NCI-H1048 (cell line): ENCODE results near the gene PACS2.

Experiments
- DNase-seq: peaks from one replicate; lab custom pipeline; 2025; lab: John Stamatoyannopoulos, UW

PACS2 gene

GRCh38 chr14:105388110-105388951 is 73.8 kb downstream of the PACS2 start:
- no peak for DNase-seq

DNA sequence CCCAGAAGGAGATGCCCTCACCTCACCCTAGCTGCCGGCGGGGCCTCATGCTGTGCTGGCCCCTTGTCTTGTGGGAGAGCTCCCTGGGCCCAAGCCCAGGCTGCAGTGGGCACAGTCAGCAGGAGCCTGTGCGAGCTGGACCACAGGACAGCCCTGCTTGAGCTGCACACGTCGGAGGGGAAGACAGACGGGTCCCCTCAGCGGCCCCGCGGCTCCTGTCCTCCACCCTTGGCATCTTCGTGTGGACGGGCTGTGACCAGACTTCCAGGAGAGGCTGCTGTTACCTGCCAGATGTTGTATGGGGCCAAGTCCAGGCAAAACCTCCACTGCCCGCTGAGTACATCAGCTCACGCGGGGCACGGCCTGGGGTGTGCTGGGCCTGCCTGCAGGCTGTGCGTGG is 74.4 kb downstream of the PACS2 start:
- no peak for DNase-seq

DNA sequence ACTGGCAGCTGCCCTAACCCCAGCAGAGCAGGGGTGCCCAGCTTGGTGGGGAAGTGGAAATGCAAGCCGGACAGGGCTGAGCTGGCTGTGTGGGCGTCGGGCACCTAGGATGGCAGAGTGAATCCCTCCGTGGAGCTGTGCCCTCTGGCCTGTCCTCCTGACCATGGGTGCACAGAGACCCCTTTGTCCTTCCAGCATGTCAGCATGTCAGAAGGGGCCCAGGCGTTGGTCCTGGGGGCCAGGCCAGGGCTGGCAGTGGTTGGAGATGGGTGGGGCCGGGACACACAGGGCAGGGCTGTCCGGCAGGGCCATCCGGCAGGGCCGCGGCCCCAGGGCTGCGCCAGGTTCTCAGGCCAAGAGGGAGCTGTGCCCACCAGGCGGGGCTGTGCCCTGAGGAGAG is 75.0 kb downstream of the PACS2 start:
- DNase-seq, result no peak

DNA sequence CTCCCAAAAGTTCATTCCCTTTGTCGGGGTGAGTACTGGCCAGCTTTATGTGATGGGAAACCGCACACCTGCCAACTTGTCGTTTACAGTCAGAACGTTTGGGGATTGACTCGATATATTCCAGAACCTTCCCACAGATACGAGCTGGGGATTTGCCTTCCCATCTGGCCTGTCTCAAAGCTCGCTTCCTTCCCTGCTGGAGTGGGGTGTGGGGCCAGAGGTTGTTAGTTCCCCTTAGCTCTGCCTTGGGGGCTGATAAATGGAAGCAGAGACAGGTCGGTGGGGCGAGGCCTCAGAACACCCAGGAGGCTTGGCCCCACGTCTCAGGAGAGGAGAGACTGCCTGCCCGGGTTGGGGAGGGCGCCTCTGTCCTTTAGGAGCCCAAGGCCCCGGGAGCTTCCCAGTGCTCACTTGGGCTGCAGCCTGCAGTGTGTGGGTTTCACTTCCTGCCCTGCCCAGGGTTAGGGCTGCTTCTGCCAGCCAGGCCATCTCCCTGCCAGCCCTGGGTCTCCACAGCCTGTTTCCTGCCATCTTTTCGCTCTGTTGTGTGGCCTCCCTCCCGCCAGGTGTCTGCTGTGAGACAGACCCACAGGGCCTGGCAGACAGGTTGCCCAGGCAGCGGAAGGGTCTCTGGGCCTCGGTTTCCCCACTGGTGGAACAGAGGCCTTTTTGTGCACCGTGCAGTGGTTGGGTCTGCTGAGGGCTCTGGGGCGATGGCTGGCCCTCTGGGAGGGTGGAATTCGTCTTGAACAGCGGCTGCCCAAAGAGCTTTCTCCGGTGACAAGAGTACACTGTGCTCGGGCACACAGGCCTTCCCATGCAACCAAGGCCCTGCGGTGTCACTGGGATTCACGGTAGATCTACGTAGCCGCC is 75.7 kb downstream of the PACS2 start:
- DNase-seq, result no peak

GRCh38 chr14:105390849-105391500 is 76.4 kb downstream of the PACS2 start:
- DNase-seq, result no peak

- DNase-seq, result no peak
These were observed 77.0 kb downstream of the PACS2 start for GRCh38 chr14:105391541-105391940.

GRCh38 chr14:105392131-105393090 is 77.9 kb downstream of the PACS2 start:
- no peak for DNase-seq

- DNase-seq, result no peak
These were observed 78.6 kb downstream of the PACS2 start for GRCh38 chr14:105393151-105393550.

DNA sequence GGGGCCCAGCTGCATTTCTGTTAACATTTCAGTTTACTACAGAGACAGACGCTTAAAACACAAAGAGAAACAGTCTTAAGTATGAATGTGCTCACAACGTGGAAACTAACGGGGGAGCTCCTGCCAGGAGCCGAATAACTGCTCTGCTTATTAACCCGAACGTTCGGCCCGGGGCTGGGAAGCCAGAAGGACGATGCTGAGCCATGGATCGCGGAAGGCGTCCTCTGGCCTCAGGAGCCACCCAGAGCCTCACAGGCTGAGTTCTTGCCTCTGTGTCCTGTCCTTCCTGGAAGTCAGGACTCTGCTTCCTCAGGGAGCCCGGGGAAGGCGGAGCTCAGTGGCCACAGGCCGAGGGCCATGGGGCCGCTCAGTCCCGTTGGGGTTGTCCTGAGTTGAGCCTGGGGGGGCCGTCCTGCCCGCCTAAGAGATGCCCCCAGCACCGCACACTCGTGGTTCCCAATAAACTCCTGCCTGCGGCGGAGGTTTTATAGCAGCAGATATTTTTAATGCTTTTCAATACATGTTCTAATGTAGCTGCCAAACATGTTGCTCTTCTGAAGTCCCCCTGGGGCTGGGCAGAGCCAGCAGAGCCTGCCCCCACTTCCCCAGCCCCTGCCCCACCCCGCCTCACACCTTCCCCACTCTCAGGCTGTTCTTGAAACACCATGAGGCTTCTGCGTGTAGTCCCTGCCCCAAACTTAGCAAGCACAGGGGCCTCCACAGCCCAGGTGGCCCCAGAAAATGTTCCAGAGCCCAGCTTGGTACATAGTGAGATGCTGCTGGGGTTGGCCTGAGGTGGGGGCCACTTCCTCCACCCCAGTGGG is 80.4 kb downstream of the PACS2 start:
- no peak for DNase-seq

- DNase-seq, result no peak
These were observed 80.9 kb downstream of the PACS2 start for GRCh38 chr14:105395538-105395854.

DNA sequence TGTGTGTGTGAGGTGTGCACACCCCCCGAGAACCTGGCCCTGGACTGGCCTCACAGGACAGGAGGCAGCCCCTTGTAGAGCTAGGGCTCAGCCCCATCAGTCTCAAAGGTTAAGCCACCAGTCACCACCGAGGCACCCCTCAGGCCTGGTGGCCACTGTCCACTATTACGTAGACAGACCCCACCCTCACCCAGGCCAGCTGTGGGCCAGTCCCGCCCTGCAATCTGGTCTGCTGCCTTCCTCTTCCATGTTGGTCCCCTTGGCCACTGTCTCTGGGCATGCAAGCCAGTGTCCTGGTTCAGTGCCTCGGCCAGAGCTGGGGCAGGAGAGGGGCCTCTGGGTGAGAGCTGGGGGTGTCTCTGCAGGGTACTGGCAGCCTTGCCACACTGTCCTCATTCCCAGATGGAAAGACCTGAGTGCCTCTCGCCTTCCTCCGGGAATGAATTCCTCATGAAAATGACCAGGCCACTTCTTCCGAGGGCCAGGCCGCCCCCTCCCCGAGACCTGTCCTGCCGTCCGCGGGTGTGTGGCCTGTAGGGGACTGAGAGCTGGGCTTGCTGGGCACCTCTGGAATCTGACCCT is 82.9 kb downstream of the PACS2 start:
- DNase-seq, result no peak

DNA sequence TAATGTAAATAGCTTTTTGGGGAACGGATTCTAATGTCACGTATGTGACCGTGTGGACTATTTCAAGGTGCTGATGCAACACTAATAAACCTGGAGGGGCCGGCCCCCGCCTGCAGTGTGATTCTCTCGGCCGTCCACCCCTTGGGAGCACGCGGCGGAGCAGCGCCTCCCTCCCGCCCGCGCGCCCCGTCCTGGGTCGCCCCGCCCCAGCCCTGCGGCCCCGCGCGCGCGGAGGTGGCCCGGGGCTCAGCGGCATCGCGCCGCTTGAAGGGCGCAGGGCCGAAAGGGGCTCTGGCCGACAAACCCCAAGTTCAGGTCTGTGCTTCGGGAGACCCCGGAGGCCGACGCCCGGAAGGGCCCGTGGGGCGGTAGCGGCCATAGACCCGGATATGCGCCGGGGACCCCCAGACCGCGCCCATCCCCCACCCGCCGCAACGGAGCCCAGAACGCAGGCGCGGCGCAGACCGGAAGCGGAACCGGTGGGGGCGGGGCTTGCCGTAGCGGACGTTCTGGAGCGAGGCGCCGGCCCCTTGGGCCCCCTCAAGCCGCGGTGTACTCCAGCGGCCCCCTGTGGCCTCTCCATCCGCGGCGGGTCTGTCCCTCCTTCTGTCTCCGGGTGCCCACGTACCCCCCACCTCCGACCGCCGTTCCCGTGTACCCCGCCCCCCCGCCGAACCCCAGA is 83.6 kb downstream of the PACS2 start, which contains the start of gene TEX22:
TSS of gene TEX22 (plus strand) at position 495 of the 682 bp plus-strand sequence. CDS start 803 bp downstream, outside the sequence.
- DNase-seq, result peak; percentile 75

- no peak for DNase-seq
These were observed 84.3 kb downstream of the PACS2 start for GRCh38 chr14:105398726-105399465.

- DNase-seq, result no peak
These were observed 84.9 kb downstream of the PACS2 start for GRCh38 chr14:105399466-105399775.

GRCh38 chr14:105400016-105400415 is 85.5 kb downstream of the PACS2 start:
- DNase-seq, result no peak

DNA sequence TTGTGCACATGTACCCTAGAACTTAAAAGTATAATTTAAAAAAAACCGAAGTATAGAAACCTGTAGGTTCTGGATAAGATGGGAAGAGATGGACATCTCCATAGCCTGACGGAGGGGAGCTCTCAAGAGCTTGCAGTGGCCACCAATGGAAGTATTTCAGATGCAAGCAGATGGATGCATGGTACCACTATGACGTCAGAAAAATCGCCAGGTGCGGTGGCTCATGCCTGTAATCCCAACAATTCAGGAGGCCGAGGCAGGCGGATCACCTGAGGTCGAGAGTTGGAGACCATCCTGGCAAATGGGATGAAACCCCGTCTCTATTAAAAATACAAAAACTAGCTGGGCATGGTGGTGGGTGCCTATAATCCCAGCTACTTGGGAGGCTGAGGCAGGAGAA is 87.2 kb downstream of the PACS2 start:
- no peak for DNase-seq

- DNase-seq, result no peak
These were observed 94.0 kb downstream of the PACS2 start for GRCh38 chr14:105408592-105408991.

DNA sequence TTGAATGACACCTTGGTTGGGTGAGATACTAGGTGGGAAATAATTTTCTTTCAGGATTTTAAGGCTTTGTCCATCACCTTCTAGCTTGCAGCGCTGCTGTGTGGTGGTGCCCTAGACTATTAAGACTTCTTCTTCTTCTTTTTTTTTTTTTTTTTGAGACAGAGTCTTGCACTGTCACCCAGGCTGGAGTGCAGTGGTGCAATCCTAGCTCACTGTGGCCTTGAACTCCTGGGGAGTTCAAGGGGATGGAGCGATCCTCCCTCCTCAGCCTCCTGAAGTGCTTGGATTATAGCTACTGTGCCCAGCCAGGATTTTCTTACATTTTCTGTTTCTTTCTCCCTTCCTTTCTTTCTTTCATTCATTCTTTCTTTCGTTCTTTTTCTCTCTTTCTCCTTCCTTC is 94.8 kb downstream of the PACS2 start:
- no peak for DNase-seq

GRCh38 chr14:105410642-105411016 is 96.1 kb downstream of the PACS2 start:
- no peak for DNase-seq
